Mucosa of descending colon (tissue), 3 donors: ENCODE measurements around the gene JPT1. TPM values are rescaled to one million over a fixed set of nuclear protein-coding genes. Genes with fewer than 3 reads are reported as not detected.

Experiments
- ATAC-seq: fragments of 200-7000 bp; cut with Tn5 transposase; one replicate; pipeline ENCODE4 v1.9.1; 2020; ENCODE audit warnings: mild to moderate bottlenecking, moderate library complexity
- DNase-seq, 3 donors: peaks; one replicate each; pipeline ENCODE4 v3.0.0-alpha.2; 2020
- H3K36me3 ChIP-seq: fragments of 200-600 bp; one replicate; pipeline ENCODE4 v1.8.0; 2021; ENCODE audit warnings: low read depth, mild to moderate bottlenecking
- H3K4me1 ChIP-seq: fragments of 200-600 bp; one replicate; pipeline ENCODE4 v1.8.0; 2021; ENCODE audit warnings: low read depth, mild to moderate bottlenecking
- H3K4me3 ChIP-seq: fragments of 200-600 bp; one replicate; pipeline ENCODE4 v1.8.0; 2021; ENCODE audit warnings: mild to moderate bottlenecking
- H3K9me3 ChIP-seq: fragments of 200-600 bp; one replicate; pipeline ENCODE4 v1.8.0; 2021; ENCODE audit warnings: mild to moderate bottlenecking
- CTCF ChIP-seq: fragments of 200-600 bp; IDR thresholded peaks from one replicate; pipeline ENCODE4 v1.8.0; 2022; ENCODE audit warnings: antibody characterized with exemption, mild to moderate bottlenecking
- intact Hi-C, 2 donors: fragments of 100-400 bp; cut with DNase I in 1 of 2; cut with micrococcal nuclease in 1 of 2; formaldehyde crosslinking; loops; one replicate each; pipeline versions ENCODE4 v1.11.0 to v1.11.1; 2022; cut with DNase I, micrococcal nuclease
- total RNA-seq, 3 donors: library from RNA; stranded (reverse); fragmentation: NEBNext Ultra II Directional in 2 of 3; extraction: Animal tissue kit (Norgen Biotek cat#: 25700) in 2 of 3; gene quantifications; one replicate each; pipeline versions ENCODE4 v1.2.1 to v1.2.4, GENCODE V29; 2021 to 2023
- donor health status: DM: no; HTN: no; CAD: no; lungs with moderate emphysema.
- donor health status: DM: no; HTN: no; CAD: no.
- donor health status: DM: no; HTN: yes; CAD: no.

Gene JPT1
- total RNA-seq, 3 donors from 2014 or later, result 105 to 314 (median 209) TPM

GRCh38 chr17:75093548-75094158, 60.7 kb downstream of the JPT1 start:
- Histone ChIP-seq H3K4me1 (peaks cover 76% of the 10 kb centered on the region), H3K36me3 (no peaks in the 10 kb centered on the region), H3K4me3 (no peak overlapping the region), H3K9me3 (no peaks in the 10 kb centered on the region)
- intact Hi-C loops, result no loop called here
- ATAC-seq (no peak), DNase-seq (no peak)
- no peak for TF ChIP-seq CTCF

- no peaks in the 10 kb centered on the region for H3K9me3 ChIP-seq
- peaks cover 86% of the 10 kb centered on the region for H3K4me1 ChIP-seq
- no peak overlapping the region for H3K4me3 ChIP-seq
- no peaks in the 10 kb centered on the region for H3K36me3 ChIP-seq
- no peak for TF ChIP-seq CTCF
- DNase-seq (peak; percentile 77 to 83 (median 78)), ATAC-seq (peak; percentile 49)
- intact Hi-C loops, result no loop called here
Observed at GRCh38 chr17:75091855-75092327, 62.4 kb downstream of the JPT1 start.

- TF ChIP-seq CTCF, result no peak
- Histone ChIP-seq H3K4me3 (no peak overlapping the region), H3K36me3 (no peaks in the 10 kb centered on the region), H3K4me1 (peaks cover 84% of the 10 kb centered on the region), H3K9me3 (no peaks in the 10 kb centered on the region)
- ATAC-seq (peak; percentile 42), DNase-seq (peak; percentile 76 to 85 (median 85))
- intact Hi-C loops, result no loop called here
Observed at GRCh38 chr17:75090871-75091854, 63.1 kb downstream of the JPT1 start.

DNA sequence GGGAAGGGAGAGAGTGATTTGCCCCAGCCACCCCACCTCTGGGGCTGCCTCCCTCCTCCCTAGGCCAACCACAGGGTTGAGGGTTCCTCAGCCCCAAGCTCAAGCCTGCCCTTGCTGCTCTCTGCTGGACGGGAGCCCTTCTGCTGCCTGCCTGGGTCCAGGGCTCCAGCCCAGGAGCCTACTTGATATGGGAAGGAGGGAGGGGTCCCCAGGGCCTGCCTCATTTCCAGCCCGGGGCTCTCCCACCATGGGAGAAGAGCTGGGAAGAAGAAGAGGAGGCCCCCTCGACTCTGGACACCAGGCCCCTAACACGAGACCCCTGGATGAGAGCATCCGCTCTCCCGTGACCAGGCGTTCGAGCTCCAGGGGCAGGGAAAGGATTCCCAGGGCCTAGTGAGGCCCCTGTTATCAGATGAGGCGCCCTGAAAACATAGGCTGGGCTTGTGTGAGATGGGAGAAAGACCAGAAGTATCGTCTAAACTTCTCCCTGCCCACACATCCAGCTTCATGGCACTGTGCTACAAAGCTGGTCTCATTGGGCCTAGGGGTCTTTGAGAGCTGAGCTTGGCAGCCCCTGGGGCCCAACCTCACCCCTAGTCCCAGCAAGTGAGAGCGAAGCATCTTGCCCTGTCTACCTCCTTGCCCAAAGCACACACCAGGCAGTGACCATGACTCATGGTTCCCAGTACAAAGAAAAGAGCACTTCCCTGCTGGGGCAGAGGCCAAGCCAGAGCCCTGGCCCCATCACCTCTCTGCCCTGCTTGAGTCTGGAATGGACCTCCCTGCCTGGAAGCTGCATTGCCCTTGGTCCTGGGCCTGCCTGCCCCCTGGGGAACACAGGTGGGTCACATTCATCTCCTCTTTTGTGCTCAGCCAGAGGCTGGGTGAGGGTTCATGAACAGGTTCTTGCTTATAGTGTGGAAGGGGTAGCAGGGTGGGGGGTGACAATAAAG, 65.6 kb downstream of the JPT1 start:
- Histone ChIP-seq H3K9me3 (no peaks in the 10 kb centered on the region), H3K4me1 (peaks cover 67% of the 10 kb centered on the region), H3K36me3 (no peaks in the 10 kb centered on the region), H3K4me3 (peak overlapping the region; percentile 42)
- peak in 1 of 3 donors; percentile 44 for DNase-seq
- intact Hi-C loops, result no loop called here
- ATAC-seq, result peak; percentile 30
- no peak for TF ChIP-seq CTCF
